HUES6 (cell line): ENCODE results near the gene RASAL3.
"Not testable (repeated sequence)": the region's sequence is repeated elsewhere in the genome, so short reads cannot be mapped to it uniquely, and the experiment has no call there.

Experiments
- H3K27ac ChIP-seq: 2 replicates; pipeline ENCODE4 v1.7.0; 2013; ENCODE audit warnings: low read depth, mild to moderate bottlenecking, low read length, inconsistent platforms
- H3K27me3 ChIP-seq: 2 replicates; pipeline ENCODE4 v1.6.1; 2013; ENCODE audit warnings: low read length; ENCODE audit not compliant: control insufficient read depth, insufficient read depth
- H3K36me3 ChIP-seq: 2 replicates; pipeline ENCODE4 v1.6.1; 2013; ENCODE audit warnings: low read length; ENCODE audit not compliant: control insufficient read depth, insufficient read depth
- H3K4me1 ChIP-seq: 2 replicates; pipeline ENCODE4 v1.6.1; 2013; ENCODE audit warnings: low read length; ENCODE audit not compliant: control insufficient read depth, insufficient read depth
- H3K4me3 ChIP-seq: 2 replicates; pipeline ENCODE4 v1.5.1; 2013; ENCODE audit warnings: low read depth, low read length
- H3K9ac ChIP-seq: one replicate; pipeline ENCODE4 v1.6.1; 2013; ENCODE audit warnings: mild to moderate bottlenecking, low read length
- H3K9me3 ChIP-seq: 2 replicates; pipeline ENCODE4 v1.6.1; 2013; ENCODE audit warnings: low read depth, low read length; ENCODE audit not compliant: control insufficient read depth, insufficient read depth

RASAL3 gene

GRCh38 chr19:15422296-15423075, 41.9 kb downstream of the RASAL3 start:
- Histone ChIP-seq H3K27me3 (no peaks in the 10 kb centered on the region), H3K9ac (no peak overlapping the region), H3K4me1 (peaks cover 7% of the 10 kb centered on the region; the same call in 1 of the 2 replicates), H3K27ac (no peak overlapping the region), H3K9me3 (0 out of 2 replicates have a peak, but pooled peaks cover 6% of the 10 kb centered on the region), H3K36me3 (peaks cover 49% of the 10 kb centered on the region), H3K4me3 (no peak overlapping the region)

GRCh38 chr19:15421721-15422260, 42.6 kb downstream of the RASAL3 start:
- H3K4me1 ChIP-seq = peaks cover 12% of the 10 kb centered on the region; the same call in 1 of the 2 replicates
- no peaks in the 10 kb centered on the region for H3K27me3 ChIP-seq
- no peak overlapping the region for H3K27ac ChIP-seq
- H3K9ac ChIP-seq = no peak overlapping the region
- no peak overlapping the region for H3K4me3 ChIP-seq
- 0 out of 2 replicates have a peak, but pooled peaks cover 6% of the 10 kb centered on the region for H3K9me3 ChIP-seq
- peaks cover 47% of the 10 kb centered on the region for H3K36me3 ChIP-seq

GRCh38 chr19:15421136-15421695, 43.1 kb downstream of the RASAL3 start:
- no peak overlapping the region for H3K4me3 ChIP-seq
- 0 out of 2 replicates have a peak, but pooled peaks cover 6% of the 10 kb centered on the region for H3K9me3 ChIP-seq
- no peak overlapping the region for H3K9ac ChIP-seq
- no peaks in the 10 kb centered on the region for H3K27me3 ChIP-seq
- peaks cover 12% of the 10 kb centered on the region; the same call in 1 of the 2 replicates for H3K4me1 ChIP-seq
- H3K27ac ChIP-seq = no peak overlapping the region
- peaks cover 46% of the 10 kb centered on the region for H3K36me3 ChIP-seq

- peaks cover 41% of the 10 kb centered on the region for H3K36me3 ChIP-seq
- peaks cover 12% of the 10 kb centered on the region; the same call in 1 of the 2 replicates for H3K4me1 ChIP-seq
- no peak overlapping the region for H3K27ac ChIP-seq
- peak overlapping the region; percentile 47 for H3K4me3 ChIP-seq
- no peak overlapping the region for H3K9ac ChIP-seq
- H3K27me3 ChIP-seq = no peaks in the 10 kb centered on the region
- H3K9me3 ChIP-seq = 0 out of 2 replicates have a peak, but pooled peaks cover 6% of the 10 kb centered on the region
These were observed 44.8 kb downstream of the RASAL3 start for GRCh38 chr19:15419413-15420025.

- Histone ChIP-seq H3K4me1 (peaks cover 12% of the 10 kb centered on the region), H3K9me3 (0 out of 2 replicates have a peak, but pooled peaks cover 6% of the 10 kb centered on the region), H3K9ac (peak within 1 kb of the TSS; percentile 99), H3K4me3 (peak within 1 kb of the TSS; percentile 94), H3K27me3 (no peaks in the 10 kb centered on the region), H3K36me3 (peaks cover 34% of the 10 kb centered on the region), H3K27ac (peak within 1 kb of the TSS; percentile 83)
These were observed 45.5 kb downstream of the RASAL3 start, which contains the start of gene AKAP8L for GRCh38 chr19:15418579-15419412. TSS of gene AKAP8L (minus strand) at chr19:15418988. CDS start at chr19:15418923, 65 bp downstream.

- peaks cover 28% of the 10 kb centered on the region for H3K36me3 ChIP-seq
- no peaks in the 10 kb centered on the region for H3K27me3 ChIP-seq
- H3K4me3 ChIP-seq = peak overlapping the region; percentile 94
- H3K9me3 ChIP-seq = 0 out of 2 replicates have a peak, but pooled peaks cover 2% of the 10 kb centered on the region
- H3K27ac ChIP-seq = peak overlapping the region; percentile 83
- peaks cover 16% of the 10 kb centered on the region for H3K4me1 ChIP-seq
- peak overlapping the region; percentile 99 for H3K9ac ChIP-seq
These were observed 46.1 kb downstream of the RASAL3 start for GRCh38 chr19:15418231-15418578.

GRCh38 chr19:15417699-15418098, 46.6 kb downstream of the RASAL3 start:
- Histone ChIP-seq H3K9me3 (no peaks in the 10 kb centered on the region), H3K9ac (peak overlapping the region; percentile 99), H3K27ac (peak overlapping the region; percentile 83; the same call in 1 of the 2 replicates), H3K4me1 (peaks cover 16% of the 10 kb centered on the region), H3K4me3 (peak overlapping the region; percentile 94), H3K27me3 (no peaks in the 10 kb centered on the region), H3K36me3 (peaks cover 23% of the 10 kb centered on the region)

GRCh38 chr19:15412832-15413231, 51.5 kb downstream of the RASAL3 start:
- Histone ChIP-seq H3K36me3 (peaks cover 39% of the 10 kb centered on the region), H3K9ac (no peak overlapping the region)

GRCh38 chr19:15411351-15411750, 53.0 kb downstream of the RASAL3 start:
- H3K9me3 ChIP-seq, H3K4me1 ChIP-seq, H3K4me3 ChIP-seq, H3K27me3 ChIP-seq, H3K9ac ChIP-seq, H3K27ac ChIP-seq: not testable (repeated sequence)
- H3K36me3 ChIP-seq = peaks cover 36% of the 10 kb centered on the region

More at GRCh38 chr19:15412832-15413231, 51.5 kb downstream of the RASAL3 start:
- H3K27me3 ChIP-seq = no peaks in the 10 kb centered on the region
- H3K9me3 ChIP-seq = no peaks in the 10 kb centered on the region
- no peak overlapping the region for H3K27ac ChIP-seq
- H3K4me3 ChIP-seq = no peak overlapping the region
- peaks cover 13% of the 10 kb centered on the region for H3K4me1 ChIP-seq

- peaks cover 72% of the 10 kb centered on the region for H3K36me3 ChIP-seq
These were observed 59.5 kb downstream of the RASAL3 start for GRCh38 chr19:15404780-15405211.

More at GRCh38 chr19:15404780-15405211, 59.5 kb downstream of the RASAL3 start:
- H3K9ac ChIP-seq = no peak overlapping the region
- no peak overlapping the region for H3K27ac ChIP-seq
- H3K9me3 ChIP-seq = no peaks in the 10 kb centered on the region
- H3K27me3 ChIP-seq = no peaks in the 10 kb centered on the region
- no peaks in the 10 kb centered on the region for H3K4me1 ChIP-seq
- no peak overlapping the region for H3K4me3 ChIP-seq
